GM10266 (cell line): ENCODE results near the gene SWSAP1.
"Not testable (repeated sequence)": the region's sequence is repeated elsewhere in the genome, so short reads cannot be mapped to it uniquely, and the experiment has no call there.

ENCODE experiments used
- DNase-seq: peaks from one replicate; pipeline ENCODE4 v3.0.0; 2012; ENCODE audit errors: extremely low spot score
- TF ChIP-seq, protein P1 (sequence below): IDR thresholded peaks from 2 replicates; pipeline ENCODE4 v1.5.1; 2012; ENCODE audit warnings: mild to moderate bottlenecking, low read depth; ENCODE audit not compliant: control insufficient read depth, insufficient read depth; ENCODE audit errors: missing control alignments

SWSAP1 gene

DNA sequence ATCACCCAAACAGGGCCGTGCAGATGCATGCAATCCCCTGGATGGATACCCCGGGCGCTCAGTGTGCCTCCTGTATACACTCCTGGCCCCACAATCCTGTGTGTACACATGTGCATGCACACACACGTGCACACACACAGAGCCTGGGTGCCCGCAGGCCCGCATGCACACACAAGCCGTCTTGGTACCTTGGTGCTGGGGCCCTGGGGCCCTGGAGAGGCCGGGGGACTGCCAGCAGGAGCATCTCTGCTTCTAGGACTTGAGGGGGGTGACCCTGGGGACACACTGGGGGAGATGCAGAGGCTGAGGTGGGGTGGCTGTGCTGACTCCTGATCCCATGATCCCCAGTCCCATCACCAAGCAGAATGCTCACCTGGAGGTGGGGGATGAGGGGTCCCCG lies 25.2 kb downstream of the SWSAP1 start:
- TF ChIP-seq, protein P1, sequence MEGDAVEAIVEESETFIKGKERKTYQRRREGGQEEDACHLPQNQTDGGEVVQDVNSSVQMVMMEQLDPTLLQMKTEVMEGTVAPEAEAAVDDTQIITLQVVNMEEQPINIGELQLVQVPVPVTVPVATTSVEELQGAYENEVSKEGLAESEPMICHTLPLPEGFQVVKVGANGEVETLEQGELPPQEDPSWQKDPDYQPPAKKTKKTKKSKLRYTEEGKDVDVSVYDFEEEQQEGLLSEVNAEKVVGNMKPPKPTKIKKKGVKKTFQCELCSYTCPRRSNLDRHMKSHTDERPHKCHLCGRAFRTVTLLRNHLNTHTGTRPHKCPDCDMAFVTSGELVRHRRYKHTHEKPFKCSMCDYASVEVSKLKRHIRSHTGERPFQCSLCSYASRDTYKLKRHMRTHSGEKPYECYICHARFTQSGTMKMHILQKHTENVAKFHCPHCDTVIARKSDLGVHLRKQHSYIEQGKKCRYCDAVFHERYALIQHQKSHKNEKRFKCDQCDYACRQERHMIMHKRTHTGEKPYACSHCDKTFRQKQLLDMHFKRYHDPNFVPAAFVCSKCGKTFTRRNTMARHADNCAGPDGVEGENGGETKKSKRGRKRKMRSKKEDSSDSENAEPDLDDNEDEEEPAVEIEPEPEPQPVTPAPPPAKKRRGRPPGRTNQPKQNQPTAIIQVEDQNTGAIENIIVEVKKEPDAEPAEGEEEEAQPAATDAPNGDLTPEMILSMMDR, result no peak

DNA sequence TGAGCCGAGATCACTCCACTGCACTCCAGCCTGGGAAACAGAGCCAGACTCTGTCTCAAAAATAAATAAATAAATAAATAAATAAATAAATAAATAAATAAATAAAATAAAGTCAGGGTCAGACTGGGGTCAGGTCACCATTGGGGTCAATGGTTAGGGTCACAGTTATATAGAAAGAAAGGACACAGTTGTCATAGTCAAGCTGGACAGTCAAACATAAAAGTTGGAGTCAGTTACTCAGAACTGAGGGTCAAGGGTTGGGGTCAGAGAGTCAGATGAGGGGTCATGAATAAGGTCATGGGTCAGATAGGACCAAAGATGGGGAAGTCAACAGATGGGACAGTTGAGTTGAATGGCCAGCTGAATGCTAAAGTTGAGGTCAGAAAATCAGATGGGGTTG lies 26.3 kb downstream of the SWSAP1 start:
- DNase-seq, result peak; percentile 7
- TF ChIP-seq, protein P1, result no peak

More for the DNA sequence above, 25.2 kb downstream of the SWSAP1 start:
- peak; percentile 8 for DNase-seq

GRCh38 chr19:11401808-11402543 lies 27.5 kb downstream of the SWSAP1 start:
- TF ChIP-seq, protein P1, result no peak
- peak; percentile 15 for DNase-seq

GRCh38 chr19:11404588-11405222 lies 30.2 kb downstream of the SWSAP1 start:
- TF ChIP-seq, protein P1, result no peak
- no peak for DNase-seq

GRCh38 chr19:11405846-11406643 lies 31.6 kb downstream of the SWSAP1 start:
- TF ChIP-seq, protein P1, result peak; percentile 39
- no peak for DNase-seq

GRCh38 chr19:11406703-11407236 lies 32.3 kb downstream of the SWSAP1 start:
- not testable (repeated sequence) for DNase-seq

DNA sequence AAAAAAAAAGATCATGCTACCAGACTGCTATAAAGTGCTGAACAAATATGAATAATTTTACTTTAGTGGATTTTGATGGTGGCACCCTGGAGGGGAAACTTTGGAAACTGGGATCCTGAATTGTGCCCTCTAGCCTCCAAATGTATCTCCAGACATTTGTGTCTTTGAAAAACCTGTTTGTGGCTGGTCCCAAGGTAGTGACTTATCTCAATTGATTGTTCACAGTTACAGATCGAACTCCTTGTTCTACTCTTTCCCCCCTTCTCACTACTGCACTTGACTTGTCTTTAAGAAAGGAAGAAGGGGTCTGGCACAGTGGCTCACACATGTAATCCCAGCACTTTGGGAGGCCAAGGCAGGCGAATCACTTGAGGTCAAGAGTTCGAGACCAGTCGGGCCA lies 34.1 kb downstream of the SWSAP1 start:
- no peak for DNase-seq
- TF ChIP-seq, protein P1, result no peak
